ENCODE measurements around the gene CACFD1. TPM values are rescaled to one million over a fixed set of nuclear protein-coding genes. Genes with fewer than 3 reads are reported as not detected.

Gene CACFD1
- total and polyA plus RNA-seq, 10 donors = 4.7 to 14.2 (median 11.9) TPM

- H3K4me3 ChIP-seq = no peak overlapping the region
- peaks cover 0 to 10% (median 0%) of the 10 kb centered on the region in 7 donors for H3K27me3 ChIP-seq (replicated peaks in 1 of 7)
- H3K27ac ChIP-seq = no peak overlapping the region
- peaks cover 13 to 90% (median 53%) of the 10 kb centered on the region in 6 donors for H3K4me1 ChIP-seq
- 64 to 75% (median 71%) methylated on average over 17 to 20 of the region's 20 CpGs for WGBS, 5 donors
- no peak for DNase-seq
- peaks cover 0 to 62% (median 39%) of the 10 kb centered on the region in 6 donors for H3K36me3 ChIP-seq
- H3K9me3 ChIP-seq = no peaks in the 10 kb centered on the region
- intact Hi-C loops (cut with DNase I; ENCODE audit: low total_unique reads) = no loop called here
- peak in 1 of 3 donors; percentile 42 for TF ChIP-seq POLR2AphosphoS5 (IDR thresholded peaks at IDR 0.05)
- no peak for TF ChIP-seq POLR2A (IDR thresholded peaks at IDR 0.05)
Observed at GRCh38 chr9:133474853-133475252, 15.1 kb downstream of the CACFD1 start.

- no peak for DNase-seq
- peaks cover 13 to 90% (median 53%) of the 10 kb centered on the region in 6 donors for H3K4me1 ChIP-seq
- WGBS, 5 donors = 85 to 90% (median 89%) methylated on average over 15 to 27 of the region's 27 CpGs
Observed at GRCh38 chr9:133475292-133476012, 15.7 kb downstream of the CACFD1 start.

GRCh38 chr9:133476036-133476931, 16.5 kb downstream of the CACFD1 start:
- WGBS, 5 donors = 76 to 86% (median 79%) methylated on average over 17 to 27 of the region's 27 CpGs
- intact Hi-C loops (cut with DNase I; ENCODE audit: low total_unique reads) = no loop called here
- no peaks in the 10 kb centered on the region for H3K9me3 ChIP-seq
- H3K36me3 ChIP-seq = peaks cover 0 to 59% (median 38%) of the 10 kb centered on the region in 6 donors
- H3K27me3 ChIP-seq (replicated peaks in 1 of 7) = peaks cover 0 to 10% (median 0%) of the 10 kb centered on the region in 7 donors
- H3K4me3 ChIP-seq = peak overlapping the region in 1 of 8 donors; percentile 79
- peak overlapping the region in 3 of 8 donors; percentile 4 to 28 (median 18) for H3K27ac ChIP-seq
- no peak for TF ChIP-seq CTCF (IDR thresholded peaks at IDR 0.05 in 8 of 11, conservative IDR thresholded peaks at IDR 0.05 in 3 of 11)
- TF ChIP-seq POLR2AphosphoS5 (IDR thresholded peaks at IDR 0.05) = no peak
- no peak for TF ChIP-seq POLR2A (IDR thresholded peaks at IDR 0.05)
- peaks cover 13 to 81% (median 53%) of the 10 kb centered on the region in 6 donors for H3K4me1 ChIP-seq
- DNase-seq = no peak

More at GRCh38 chr9:133475292-133476012, 15.7 kb downstream of the CACFD1 start:
- Histone ChIP-seq H3K9me3 (no peaks in the 10 kb centered on the region), H3K27ac (peak overlapping the region in 1 of 8 donors; percentile 4), H3K36me3 (peaks cover 0 to 62% (median 39%) of the 10 kb centered on the region in 6 donors), H3K4me3 (no peak overlapping the region), H3K27me3 (replicated peaks in 1 of 7) (peaks cover 0 to 10% (median 0%) of the 10 kb centered on the region in 7 donors)
- intact Hi-C loops (cut with DNase I; ENCODE audit: low total_unique reads) = no loop called here
- no peak for TF ChIP-seq CTCF (IDR thresholded peaks at IDR 0.05 in 8 of 11, conservative IDR thresholded peaks at IDR 0.05 in 3 of 11)
- TF ChIP-seq POLR2AphosphoS5 (IDR thresholded peaks at IDR 0.05) = no peak
- TF ChIP-seq POLR2A (IDR thresholded peaks at IDR 0.05) = no peak

- TF ChIP-seq POLR2AphosphoS5 (IDR thresholded peaks at IDR 0.05) = no peak
- no peak for TF ChIP-seq POLR2A (IDR thresholded peaks at IDR 0.05)
- TF ChIP-seq CTCF (IDR thresholded peaks at IDR 0.05 in 8 of 11, conservative IDR thresholded peaks at IDR 0.05 in 3 of 11) = no peak
- no peak for DNase-seq
- WGBS, 5 donors = 93 to 98% (median 96%) methylated on average over 5 to 21 of the region's 21 CpGs
- Histone ChIP-seq H3K36me3 (peaks cover 0 to 52% (median 33%) of the 10 kb centered on the region in 6 donors), H3K9me3 (no peaks in the 10 kb centered on the region), H3K27me3 (replicated peaks in 1 of 7) (peaks cover 0 to 10% (median 0%) of the 10 kb centered on the region in 7 donors), H3K4me3 (peak overlapping the region in 1 of 8 donors; percentile 79), H3K4me1 (peaks cover 13 to 75% (median 53%) of the 10 kb centered on the region in 6 donors), H3K27ac (peak overlapping the region in 3 of 8 donors; percentile 4 to 28 (median 18))
- intact Hi-C loops (cut with DNase I; ENCODE audit: low total_unique reads) = no loop called here
Observed at GRCh38 chr9:133476941-133477340, 17.2 kb downstream of the CACFD1 start.

Data from spleen (tissue), 11 donors.